Activated T-helper 2 cell treated with anti-CD3 and anti-CD28 coated beads, Interferon-gamma antibody, Interleukin-2, Interleukin-4, amounts not matched to agents 10 μg/mL and 5 μg/mL and 100 μg/mL, durations not matched to agents 14 hours and 24 hours and 36 hours (primary cell): ENCODE results near the gene FBXO38. TPM values are rescaled to one million over a fixed set of nuclear protein-coding genes. Genes with fewer than 3 reads are reported as not detected.
"Not testable (repeated sequence)": the region's sequence is repeated elsewhere in the genome, so short reads cannot be mapped to it uniquely, and the experiment has no call there.

Experiments used
- DNase-seq: peaks from one replicate; pipeline ENCODE4 v3.0.0; 2021; ENCODE audit warnings: low spot score
- H3K27ac Mint-ChIP-seq: one replicate; pipeline ENCODE4 v1.8.0; 2021; ENCODE audit warnings: mixed read lengths
- H3K27me3 Mint-ChIP-seq: one replicate; pipeline ENCODE4 v1.8.0; 2021; ENCODE audit warnings: low read depth, mixed read lengths
- H3K36me3 Mint-ChIP-seq: one replicate; pipeline ENCODE4 v1.8.0; 2021; ENCODE audit warnings: low read depth, mixed read lengths
- H3K4me1 Mint-ChIP-seq: one replicate; pipeline ENCODE4 v1.8.0; 2021; ENCODE audit warnings: low read depth, mixed read lengths
- H3K4me3 Mint-ChIP-seq: one replicate; pipeline ENCODE4 v1.8.0; 2021; ENCODE audit warnings: low read depth, mild to moderate bottlenecking, moderate library complexity, mixed read lengths
- H3K9me3 Mint-ChIP-seq: one replicate; pipeline ENCODE4 v1.8.0; 2021; ENCODE audit warnings: mixed read lengths
- intact Hi-C: fragments of 100-400 bp; cut with micrococcal nuclease; formaldehyde crosslinking; loops from one replicate; pipeline ENCODE4 v1.15.1; 2023
- total RNA-seq: library from RNA; stranded (reverse); gene quantifications from 2 replicates; pipeline ENCODE4 v1.2.3, GENCODE V29; 2022

The FBXO38 gene
- total RNA-seq, 1 donor from 2014 or later: 68.9 TPM

- DNase-seq, intact Hi-C loops, H3K4me3 Mint-ChIP-seq, H3K4me1 Mint-ChIP-seq, H3K9me3 Mint-ChIP-seq, H3K27ac Mint-ChIP-seq, H3K36me3 Mint-ChIP-seq: not testable (repeated sequence)
- H3K27me3 Mint-ChIP-seq: peaks cover 13% of the 10 kb centered on the region
Observed at GRCh38 chr5:148468746-148469145, 85.0 kb downstream of the FBXO38 start.

- Mint-ChIP-seq H3K27ac (no peak overlapping the region), H3K4me1 (no peaks in the 10 kb centered on the region), H3K9me3 (no peaks in the 10 kb centered on the region), H3K4me3 (no peak overlapping the region), H3K27me3 (peaks cover 12% of the 10 kb centered on the region), H3K36me3 (no peaks in the 10 kb centered on the region)
- DNase-seq: no peak
- intact Hi-C loops: no loop called here
Observed at GRCh38 chr5:148469501-148469935, 85.8 kb downstream of the FBXO38 start.

- intact Hi-C loops: no loop called here
- no peaks in the 10 kb centered on the region for H3K4me1 Mint-ChIP-seq
- no peaks in the 10 kb centered on the region for H3K9me3 Mint-ChIP-seq
- H3K27ac Mint-ChIP-seq: no peak overlapping the region
- H3K4me3 Mint-ChIP-seq: no peak overlapping the region
- no peak for DNase-seq
- H3K27me3 Mint-ChIP-seq: peaks cover 4% of the 10 kb centered on the region
- H3K36me3 Mint-ChIP-seq: no peaks in the 10 kb centered on the region
Observed at GRCh38 chr5:148471379-148471778, 87.6 kb downstream of the FBXO38 start.

GRCh38 chr5:148474025-148474511, 90.3 kb downstream of the FBXO38 start:
- Mint-ChIP-seq H3K9me3 (no peaks in the 10 kb centered on the region), H3K27ac (no peak overlapping the region), H3K36me3 (no peaks in the 10 kb centered on the region), H3K4me1 (no peaks in the 10 kb centered on the region), H3K4me3 (no peak overlapping the region), H3K27me3 (peaks cover 21% of the 10 kb centered on the region)
- DNase-seq: no peak
- intact Hi-C loops: no loop called here

- no peak overlapping the region for H3K27ac Mint-ChIP-seq
- no peaks in the 10 kb centered on the region for H3K36me3 Mint-ChIP-seq
- intact Hi-C loops: no loop called here
- no peaks in the 10 kb centered on the region for H3K9me3 Mint-ChIP-seq
- H3K27me3 Mint-ChIP-seq: peaks cover 21% of the 10 kb centered on the region
- H3K4me3 Mint-ChIP-seq: no peak overlapping the region
- no peaks in the 10 kb centered on the region for H3K4me1 Mint-ChIP-seq
- no peak for DNase-seq
Observed at GRCh38 chr5:148476302-148476701, 92.5 kb downstream of the FBXO38 start.

- intact Hi-C loops: no loop called here
- DNase-seq: no peak
- H3K27me3 Mint-ChIP-seq: peaks cover 21% of the 10 kb centered on the region
- no peak overlapping the region for H3K4me3 Mint-ChIP-seq
- no peaks in the 10 kb centered on the region for H3K9me3 Mint-ChIP-seq
- H3K36me3 Mint-ChIP-seq: no peaks in the 10 kb centered on the region
- no peak overlapping the region for H3K27ac Mint-ChIP-seq
- peaks cover 2% of the 10 kb centered on the region for H3K4me1 Mint-ChIP-seq
Observed at GRCh38 chr5:148477429-148477828, 93.7 kb downstream of the FBXO38 start.

GRCh38 chr5:148482196-148482595, 98.4 kb downstream of the FBXO38 start:
- Mint-ChIP-seq H3K27ac (no peak overlapping the region), H3K9me3 (no peaks in the 10 kb centered on the region), H3K4me3 (no peak overlapping the region), H3K4me1 (peaks cover 5% of the 10 kb centered on the region), H3K27me3 (peaks cover 40% of the 10 kb centered on the region), H3K36me3 (no peaks in the 10 kb centered on the region)
- no peak for DNase-seq
- intact Hi-C loops: loop anchor here (2.0 kb wide), 2 partner anchors 37 to 303 kb away; no protein-coding TSS in a partner anchor

- Mint-ChIP-seq H3K36me3 (no peaks in the 10 kb centered on the region), H3K9me3 (no peaks in the 10 kb centered on the region), H3K27ac (no peak overlapping the region), H3K4me1 (peaks cover 5% of the 10 kb centered on the region), H3K4me3 (no peak overlapping the region), H3K27me3 (peaks cover 37% of the 10 kb centered on the region)
- intact Hi-C loops: loop anchor here (2.0 kb wide), 2 partner anchors 38 to 304 kb away; no protein-coding TSS in a partner anchor
- DNase-seq: peak; percentile 41
Observed at GRCh38 chr5:148482697-148483462, 99.1 kb downstream of the FBXO38 start.

GRCh38 chr5:148483750-148484149, 100.0 kb downstream of the FBXO38 start:
- intact Hi-C loops: loop anchor here (2.0 kb wide), 2 partner anchors 39 to 305 kb away; no protein-coding TSS in a partner anchor
- DNase-seq: no peak
- H3K27ac Mint-ChIP-seq: no peak overlapping the region
- no peaks in the 10 kb centered on the region for H3K36me3 Mint-ChIP-seq
- no peak overlapping the region for H3K4me3 Mint-ChIP-seq
- H3K27me3 Mint-ChIP-seq: peaks cover 31% of the 10 kb centered on the region
- H3K4me1 Mint-ChIP-seq: peaks cover 5% of the 10 kb centered on the region
- H3K9me3 Mint-ChIP-seq: no peaks in the 10 kb centered on the region

GRCh38 chr5:148484651-148485050, 100.9 kb downstream of the FBXO38 start:
- peaks cover 5% of the 10 kb centered on the region for H3K4me1 Mint-ChIP-seq
- H3K9me3 Mint-ChIP-seq: no peaks in the 10 kb centered on the region
- peaks cover 36% of the 10 kb centered on the region for H3K27me3 Mint-ChIP-seq
- no peak for DNase-seq
- H3K27ac Mint-ChIP-seq: no peak overlapping the region
- no peaks in the 10 kb centered on the region for H3K36me3 Mint-ChIP-seq
- intact Hi-C loops: no loop called here
- no peak overlapping the region for H3K4me3 Mint-ChIP-seq

GRCh38 chr5:148486456-148486855, 102.7 kb downstream of the FBXO38 start:
- peaks cover 42% of the 10 kb centered on the region for H3K27me3 Mint-ChIP-seq

GRCh38 chr5:148488757-148489156, 105.0 kb downstream of the FBXO38 start:
- H3K27me3 Mint-ChIP-seq: peaks cover 40% of the 10 kb centered on the region
- H3K36me3 Mint-ChIP-seq: no peaks in the 10 kb centered on the region
- no peak overlapping the region for H3K27ac Mint-ChIP-seq
- intact Hi-C loops: no loop called here
- H3K4me3 Mint-ChIP-seq: no peak overlapping the region
- no peaks in the 10 kb centered on the region for H3K9me3 Mint-ChIP-seq
- no peaks in the 10 kb centered on the region for H3K4me1 Mint-ChIP-seq
- no peak for DNase-seq

More at GRCh38 chr5:148486456-148486855, 102.7 kb downstream of the FBXO38 start:
- DNase-seq: no peak
- intact Hi-C loops: no loop called here
- Mint-ChIP-seq H3K9me3 (no peaks in the 10 kb centered on the region), H3K36me3 (no peaks in the 10 kb centered on the region), H3K4me3 (no peak overlapping the region), H3K27ac (no peak overlapping the region), H3K4me1 (peaks cover 5% of the 10 kb centered on the region)

- Mint-ChIP-seq H3K27ac (no peak overlapping the region), H3K4me3 (no peak overlapping the region), H3K27me3 (peaks cover 27% of the 10 kb centered on the region), H3K4me1 (no peaks in the 10 kb centered on the region), H3K9me3 (no peaks in the 10 kb centered on the region), H3K36me3 (no peaks in the 10 kb centered on the region)
- DNase-seq: no peak
- intact Hi-C loops: loop anchor here (10.0 kb wide), 1 partner anchor 134 kb away; no protein-coding TSS in a partner anchor
Observed at GRCh38 chr5:148491015-148491792, 107.4 kb downstream of the FBXO38 start.
